GM20431 (cell line): ENCODE measurements around the gene ME3.
"Not testable (repeated sequence)": the region's sequence is repeated elsewhere in the genome, so short reads cannot be mapped to it uniquely, and the experiment has no call there.

ENCODE experiments used
- in situ Hi-C: fragments of 300-500 bp; cut with MseI, MboI; formaldehyde crosslinking; loops from one replicate; pipeline ENCODE4 v1.15.0; 2020; ENCODE audit warnings: low sequenced_read_pairs; ENCODE audit not compliant: unreplicated experiment

The ME3 gene

DNA sequence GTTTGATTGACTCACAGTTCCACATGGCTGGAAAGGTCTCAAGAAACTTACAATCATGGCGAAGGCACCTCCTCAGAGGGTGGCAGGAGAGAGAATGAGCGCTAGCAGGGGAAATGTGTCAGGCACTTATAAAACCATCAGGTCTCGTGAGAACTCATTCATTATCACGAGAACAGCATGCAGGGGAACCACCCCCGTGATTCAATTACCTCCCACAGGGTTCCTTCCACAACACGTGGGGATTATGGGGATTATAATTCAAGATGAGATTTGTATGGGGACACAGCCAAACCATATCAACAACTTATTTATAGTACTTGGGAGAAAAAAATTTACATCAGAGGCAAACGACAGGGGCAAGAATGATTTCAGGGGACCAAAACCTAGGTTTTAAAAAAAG, 3.0 kb downstream of the ME3 start:
- in situ Hi-C loops: no loop called here

DNA sequence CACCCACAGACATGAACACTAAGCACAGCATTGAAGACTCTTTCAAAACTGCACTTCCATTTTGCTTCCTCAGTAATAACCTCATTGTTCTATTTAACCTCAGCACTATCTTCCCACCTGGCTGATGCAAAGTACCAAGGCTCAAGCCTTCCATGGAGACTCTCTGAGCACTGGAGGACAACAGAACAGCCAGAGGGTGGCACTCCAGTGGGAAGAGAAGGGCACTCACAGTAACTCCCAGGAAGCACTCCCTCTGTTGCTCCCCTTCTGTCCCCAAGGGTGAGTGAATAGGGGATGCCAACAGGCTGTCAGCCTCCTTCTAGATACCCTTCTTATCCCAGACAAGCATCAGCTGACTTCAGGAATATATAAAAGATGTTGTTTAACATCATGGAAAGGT, 3.5 kb downstream of the ME3 start:
- in situ Hi-C loops: no loop called here

DNA sequence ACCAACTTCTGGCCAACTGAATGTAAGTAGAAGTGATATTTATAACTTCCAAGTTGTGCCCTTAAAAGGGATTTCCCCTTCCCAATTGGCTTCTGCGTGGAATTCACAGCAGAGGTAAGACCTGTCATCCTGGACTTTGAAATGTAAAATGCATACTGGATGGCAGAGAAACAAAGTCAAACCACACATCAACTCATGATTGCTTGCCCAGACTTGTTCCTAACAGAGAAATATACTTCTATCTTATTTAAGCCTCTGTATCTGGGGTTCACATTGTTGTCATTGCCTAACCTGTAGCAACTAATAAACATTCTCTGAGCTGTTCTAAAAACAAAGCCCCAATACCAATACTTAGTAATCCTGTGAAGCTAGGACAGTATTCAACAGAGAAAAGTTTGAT, 6.2 kb downstream of the ME3 start:
- in situ Hi-C loops: no loop called here

DNA sequence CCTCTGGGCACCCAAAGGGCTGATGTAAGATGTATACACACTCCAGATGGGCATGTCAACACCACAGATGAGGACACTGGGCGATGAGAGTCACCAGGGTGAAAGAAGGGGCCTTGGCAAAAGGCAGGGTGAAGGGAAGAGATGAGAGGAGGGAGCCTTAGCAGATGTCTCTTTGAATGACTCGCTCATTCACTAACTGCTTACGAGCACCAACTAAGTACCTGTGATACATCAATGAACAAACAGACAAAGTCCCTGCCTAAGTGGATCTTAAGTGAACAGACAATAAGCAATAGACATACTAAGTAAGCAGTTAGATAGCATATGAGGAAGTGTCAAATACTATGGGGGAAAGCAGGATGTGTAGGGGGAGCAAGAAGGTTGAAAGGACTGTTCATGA, 7.5 kb downstream of the ME3 start:
- in situ Hi-C loops: no loop called here

- in situ Hi-C loops: no loop called here
Observed at GRCh38 chr11:86663761-86664160, 8.7 kb downstream of the ME3 start.

DNA sequence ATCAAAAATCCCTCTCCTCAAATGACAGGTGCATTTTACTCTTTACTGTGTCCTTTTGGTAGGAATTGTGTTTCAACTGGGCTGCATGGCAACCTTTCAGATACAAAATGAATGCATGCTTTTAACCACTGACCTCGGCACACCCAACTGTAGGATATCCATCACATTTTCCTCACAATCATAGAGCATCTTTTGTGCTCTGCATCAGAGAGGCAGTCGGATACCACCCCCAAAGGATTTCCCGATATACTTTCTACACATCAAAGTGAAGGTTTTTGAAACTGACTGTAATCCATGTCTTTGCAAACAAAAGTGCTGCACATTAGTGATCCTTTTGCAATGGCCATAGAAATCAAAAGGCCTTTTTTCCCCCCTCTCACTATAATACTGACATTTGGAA, 9.1 kb downstream of the ME3 start:
- in situ Hi-C loops: no loop called here

- in situ Hi-C loops: no loop called here
Observed at GRCh38 chr11:86660736-86661135, 11.7 kb downstream of the ME3 start.

DNA sequence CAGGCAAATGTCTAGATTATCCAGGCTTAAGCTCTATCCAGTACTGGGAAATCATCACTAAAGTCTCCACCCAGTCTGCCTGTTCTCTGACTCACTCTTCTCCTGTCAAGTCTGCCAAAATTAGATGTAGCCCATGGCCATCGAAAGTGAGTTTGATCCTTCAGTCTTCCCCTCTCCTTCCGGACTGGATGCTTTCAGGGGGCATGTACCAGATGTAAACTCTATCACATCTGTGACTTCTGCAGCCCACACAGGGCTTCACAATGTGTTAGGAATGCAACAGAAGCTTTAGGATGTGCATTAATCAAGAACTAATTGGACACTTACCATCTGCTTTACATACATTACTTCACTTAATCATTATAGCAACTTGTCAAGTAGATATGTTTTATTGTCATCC, 12.3 kb downstream of the ME3 start:
- in situ Hi-C loops: no loop called here

DNA sequence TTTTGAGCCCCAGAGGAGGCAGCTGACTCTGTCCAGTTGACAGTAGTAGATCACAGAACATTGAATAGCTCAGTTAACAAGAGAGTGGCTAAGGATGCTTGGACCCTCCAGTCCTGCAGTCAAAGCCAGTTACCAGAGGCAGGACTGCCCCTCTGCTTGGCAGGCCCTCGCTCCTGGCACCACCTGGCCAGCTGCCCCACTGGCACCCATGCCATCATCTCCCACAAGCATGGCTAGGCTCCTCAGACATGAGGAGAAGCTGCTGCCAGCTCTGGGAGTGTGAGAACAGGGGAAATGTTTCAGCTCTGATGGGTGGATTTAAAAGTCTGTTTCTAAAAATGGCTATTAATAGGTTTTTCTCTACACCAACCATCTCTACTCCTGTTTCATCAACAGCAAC, 13.9 kb downstream of the ME3 start:
- in situ Hi-C loops: no loop called here

DNA sequence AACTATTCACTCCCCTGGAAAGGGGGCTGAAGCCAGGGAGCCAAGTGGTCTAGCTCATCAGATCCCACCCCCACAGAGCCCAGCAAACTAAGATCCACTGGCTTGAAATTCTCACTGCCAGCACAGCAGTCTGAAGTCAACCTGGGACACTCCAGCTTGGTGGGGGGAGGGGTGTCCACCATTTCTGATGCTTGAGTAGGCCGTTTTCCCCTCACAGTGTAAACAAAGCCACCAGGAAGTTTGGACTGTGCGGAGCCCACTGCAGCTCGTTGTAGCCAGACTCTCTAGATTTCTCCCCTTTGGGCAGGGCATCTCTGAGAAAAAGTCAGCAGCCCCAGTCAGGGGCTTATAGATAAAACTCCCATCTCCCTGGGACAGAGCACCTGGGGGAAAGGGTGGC, 27.2 kb downstream of the ME3 start:
- in situ Hi-C loops: not testable (repeated sequence)

DNA sequence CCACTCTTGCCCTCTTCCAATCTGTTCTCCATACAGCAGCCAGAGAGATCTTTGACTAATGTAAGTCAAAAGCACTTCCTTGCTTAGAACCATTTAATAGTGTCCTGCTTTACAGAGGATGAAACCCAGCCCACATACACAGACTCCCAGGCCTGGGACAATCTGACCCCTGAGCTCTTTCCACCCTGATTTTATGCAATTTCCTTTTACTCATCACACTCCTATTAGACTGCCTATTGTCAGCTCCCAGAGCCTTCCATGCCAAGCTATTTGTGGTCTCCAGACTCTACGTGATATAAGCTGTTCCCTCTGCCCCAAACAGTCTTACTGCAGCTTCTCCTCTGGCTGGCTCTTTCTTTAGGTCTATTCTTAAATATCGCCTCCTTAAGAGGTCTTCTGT, 28.1 kb downstream of the ME3 start:
- in situ Hi-C loops: no loop called here

DNA sequence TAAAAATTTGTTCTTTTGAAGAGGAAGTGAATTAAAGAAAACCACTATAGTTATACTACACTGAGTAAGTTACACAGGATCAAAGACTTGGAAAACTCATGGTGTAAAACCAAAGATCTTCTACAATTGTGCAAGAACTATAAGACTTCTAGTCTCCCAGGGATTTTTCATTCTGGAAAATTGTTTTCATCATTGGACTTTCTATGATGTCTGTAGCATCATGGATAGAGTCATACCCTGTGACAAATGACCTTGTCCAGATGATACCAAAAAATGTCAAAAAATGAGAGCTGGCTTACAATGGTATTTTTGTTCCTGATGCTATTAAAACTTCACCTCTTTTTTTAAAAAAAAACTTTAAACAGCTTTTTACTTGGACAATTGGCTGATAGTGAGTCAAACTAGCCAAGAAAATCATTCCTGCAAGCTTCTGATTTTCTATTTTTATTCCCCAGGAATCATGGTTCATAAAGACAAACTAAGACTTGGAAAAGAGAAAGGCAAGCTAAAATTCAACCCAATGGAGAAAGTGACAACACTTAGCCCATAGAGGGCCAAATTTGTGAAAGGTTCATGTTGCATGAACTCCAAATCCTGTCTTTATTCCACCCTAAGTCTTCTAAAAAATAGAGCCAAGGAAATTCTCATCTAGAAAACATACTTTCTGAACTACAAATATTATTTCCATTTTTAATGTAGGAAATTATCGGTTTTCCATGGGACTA, 30.7 kb downstream of the ME3 start:
- in situ Hi-C loops: no loop called here

DNA sequence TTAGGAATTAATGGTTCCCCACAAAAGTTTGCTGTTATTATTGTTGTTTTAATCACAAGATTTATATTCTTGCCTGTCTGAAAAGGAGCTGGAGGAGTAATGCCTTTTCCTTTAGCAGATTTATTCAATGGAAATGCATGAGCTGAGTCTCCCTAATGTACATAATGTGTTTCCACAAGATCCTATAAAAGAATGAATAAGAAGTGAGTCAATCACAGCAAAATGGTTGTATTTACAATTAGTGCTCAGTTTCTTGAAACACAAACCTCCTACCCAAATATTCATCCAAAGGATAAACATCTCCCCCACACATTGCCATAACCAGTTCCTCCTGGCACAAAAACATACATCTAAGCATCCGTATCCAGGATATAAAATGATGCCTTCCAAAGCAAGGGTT, 33.3 kb downstream of the ME3 start:
- in situ Hi-C loops: no loop called here

GRCh38 chr11:86638673-86639072, 33.7 kb downstream of the ME3 start:
- in situ Hi-C loops: no loop called here

DNA sequence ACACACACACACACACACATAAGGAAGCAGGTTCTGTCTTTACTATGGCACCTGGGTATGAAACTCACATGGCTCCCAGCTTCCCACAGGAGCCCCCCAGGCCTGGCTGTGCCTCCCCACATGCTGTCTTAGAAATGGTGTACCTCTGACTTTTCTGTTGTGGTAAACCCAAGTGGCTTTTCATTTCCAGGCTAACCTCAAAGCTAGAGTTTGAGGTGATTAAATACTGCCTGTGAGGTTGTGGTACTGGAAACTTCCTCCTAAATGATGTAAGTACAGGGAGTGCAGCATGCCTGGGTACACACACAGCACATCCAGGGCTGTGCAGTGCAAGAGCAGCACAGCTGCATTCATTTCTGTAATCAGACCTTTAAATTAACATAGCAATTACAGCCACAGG, 34.4 kb downstream of the ME3 start:
- in situ Hi-C loops: no loop called here

GRCh38 chr11:86636275-86636674, 36.1 kb downstream of the ME3 start:
- in situ Hi-C loops: no loop called here

- in situ Hi-C loops: no loop called here
Observed at GRCh38 chr11:86632499-86633269, 39.7 kb downstream of the ME3 start.

DNA sequence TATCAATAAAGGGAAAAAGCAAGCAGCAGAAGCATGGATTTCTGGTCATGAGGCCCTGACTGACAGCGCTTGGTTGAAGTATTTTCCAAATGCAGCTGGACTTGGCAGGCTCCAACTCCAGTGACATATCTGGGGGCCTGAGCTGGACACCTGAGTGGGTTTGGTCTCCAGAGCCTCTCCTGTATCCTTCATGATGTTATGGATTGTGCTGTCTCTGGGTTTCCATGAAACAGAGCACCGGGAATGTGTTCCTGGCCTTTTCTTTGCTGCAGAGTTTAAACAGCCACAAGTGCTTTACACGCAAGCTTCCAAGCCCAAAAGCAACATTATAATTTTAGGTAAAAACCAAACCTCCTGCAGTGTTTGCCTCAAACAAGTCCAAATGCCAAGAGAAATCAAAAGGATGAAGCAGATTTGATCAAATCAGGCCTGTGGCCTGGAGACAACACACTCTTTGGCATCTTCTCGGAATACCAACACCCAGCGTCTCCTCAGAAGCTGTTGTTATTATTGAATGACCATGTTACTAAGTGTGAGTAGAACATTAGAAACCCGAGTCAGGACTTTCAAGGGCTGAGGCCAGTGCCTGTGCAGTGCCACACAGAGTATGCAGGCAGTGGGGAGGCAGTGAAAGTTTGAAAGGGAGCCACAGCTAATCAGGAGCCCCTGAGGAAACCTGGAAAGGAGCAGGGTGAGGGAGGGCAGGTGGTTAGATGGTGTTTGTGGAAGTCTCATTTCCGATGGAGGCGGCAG, 42.0 kb downstream of the ME3 start:
- in situ Hi-C loops: no loop called here

- in situ Hi-C loops: no loop called here
Observed at GRCh38 chr11:86629045-86629706, 43.2 kb downstream of the ME3 start.

DNA sequence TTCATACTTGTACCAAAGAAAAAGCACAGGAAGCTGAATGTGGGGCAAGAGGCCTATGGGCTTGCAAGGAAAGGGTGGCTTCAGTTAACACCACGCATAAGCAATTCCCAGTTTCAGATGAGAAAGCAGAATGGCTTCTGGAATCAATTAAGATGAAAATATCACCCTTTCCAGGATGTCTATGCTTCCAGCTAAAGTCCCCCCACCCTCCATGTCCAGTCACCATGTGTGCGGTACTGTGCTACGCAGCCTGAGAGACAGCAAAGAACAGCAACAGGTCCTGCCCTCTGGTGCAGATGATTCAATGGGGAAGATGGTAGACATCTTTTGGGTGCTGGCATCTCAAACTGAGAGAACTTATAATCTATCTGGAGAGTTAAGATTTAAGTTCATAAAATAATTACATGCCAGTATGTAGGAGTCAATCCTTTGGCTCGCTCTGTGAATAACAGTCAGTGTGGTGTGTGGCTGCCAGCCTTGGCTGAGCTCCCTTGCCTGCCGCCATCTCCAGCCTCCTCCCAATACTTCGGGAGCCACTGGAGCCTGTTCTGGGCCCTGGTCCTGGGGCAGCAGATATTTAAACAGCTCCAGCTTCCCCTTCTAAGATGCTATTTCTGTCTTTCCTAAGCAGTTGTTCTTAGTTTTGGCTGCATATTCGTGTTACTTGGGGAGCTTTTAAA, 44.5 kb downstream of the ME3 start:
- in situ Hi-C loops: no loop called here
